Stimulated activated naive CD4-positive, alpha-beta T cell treated with Interleukin-2 at 50 U/mL for 16 hours (primary cell): ENCODE results near the gene MILR1.
"Not testable (repeated sequence)": the region's sequence is repeated elsewhere in the genome, so short reads cannot be mapped to it uniquely, and the experiment has no call there.

Source experiments
- DNase-seq: peaks from one replicate; lab custom pipeline; 2025; lab: John Stamatoyannopoulos, UW

Gene MILR1

GRCh38 chr17:64472564-64472963 lies 23.6 kb downstream of the MILR1 start:
- no peak for DNase-seq

- DNase-seq, result no peak
Measured at GRCh38 chr17:64477849-64478248, 28.9 kb downstream of the MILR1 start.

GRCh38 chr17:64480951-64481350 lies 32.0 kb downstream of the MILR1 start:
- DNase-seq, result no peak

GRCh38 chr17:64484380-64484779 lies 35.5 kb downstream of the MILR1 start:
- DNase-seq, result no peak

GRCh38 chr17:64488301-64488700 lies 39.4 kb downstream of the MILR1 start:
- DNase-seq, result no peak

- peak; percentile 28 for DNase-seq
Measured at GRCh38 chr17:64491034-64491860, 42.3 kb downstream of the MILR1 start.

GRCh38 chr17:64491994-64492393 lies 43.1 kb downstream of the MILR1 start:
- DNase-seq, result no peak

- DNase-seq, result no peak
Measured at GRCh38 chr17:64492481-64493109, 43.7 kb downstream of the MILR1 start.

GRCh38 chr17:64494121-64494520 lies 45.2 kb downstream of the MILR1 start:
- DNase-seq, result no peak

GRCh38 chr17:64495300-64495699 lies 46.4 kb downstream of the MILR1 start:
- not testable (repeated sequence) for DNase-seq

GRCh38 chr17:64496348-64496785 lies 47.5 kb downstream of the MILR1 start:
- no peak for DNase-seq

GRCh38 chr17:64496786-64497564 lies 48.1 kb downstream of the MILR1 start, which contains the start of gene POLG2:
POLG2 (minus strand) TSS chr17:64497054; CDS start chr17:64496968, 86 bp downstream.
- DNase-seq, result peak; percentile 94

GRCh38 chr17:64497565-64498035 lies 48.7 kb downstream of the MILR1 start:
- DNase-seq, result no peak

GRCh38 chr17:64498308-64499203 lies 49.6 kb downstream of the MILR1 start:
- no peak for DNase-seq

GRCh38 chr17:64499805-64500486 lies 51.0 kb downstream of the MILR1 start:
- no peak for DNase-seq

- no peak for DNase-seq
Measured at GRCh38 chr17:64500487-64500859, 51.6 kb downstream of the MILR1 start.

- DNase-seq, result no peak
Measured at GRCh38 chr17:64500862-64501765, 52.2 kb downstream of the MILR1 start.

GRCh38 chr17:64502021-64502420 lies 53.1 kb downstream of the MILR1 start:
- DNase-seq, result no peak

GRCh38 chr17:64502809-64503208 lies 53.9 kb downstream of the MILR1 start:
- no peak for DNase-seq

- DNase-seq, result no peak
Measured at GRCh38 chr17:64503341-64503740, 54.4 kb downstream of the MILR1 start.
